HUES48 (cell line): ENCODE results near the gene RHOC.
"Not testable (repeated sequence)": the region's sequence is repeated elsewhere in the genome, so short reads cannot be mapped to it uniquely, and the experiment has no call there.

Experiments
- H3K27ac ChIP-seq: one replicate; pipeline ENCODE4 v1.7.0; 2013; ENCODE audit warnings: low read depth, low read length, inconsistent platforms
- H3K27me3 ChIP-seq: 2 replicates; pipeline ENCODE4 v1.6.1; 2013; ENCODE audit warnings: mild to moderate bottlenecking, low read length; ENCODE audit not compliant: control insufficient read depth, insufficient read depth
- H3K36me3 ChIP-seq: 2 replicates; pipeline ENCODE4 v1.6.1; 2013; ENCODE audit warnings: low read length; ENCODE audit not compliant: control insufficient read depth, insufficient read depth
- H3K4me1 ChIP-seq: 2 replicates; pipeline ENCODE4 v1.6.1; 2013; ENCODE audit warnings: mild to moderate bottlenecking, low read length; ENCODE audit not compliant: control insufficient read depth, insufficient read depth
- H3K4me3 ChIP-seq: 2 replicates; pipeline ENCODE4 v1.5.1; 2013; ENCODE audit warnings: mild to moderate bottlenecking, low read depth, low read length
- H3K9ac ChIP-seq: 2 replicates; pipeline ENCODE4 v1.6.1; 2013; ENCODE audit warnings: mild to moderate bottlenecking, low read depth, low read length, moderate library complexity
- H3K9me3 ChIP-seq: 2 replicates; pipeline ENCODE4 v1.6.1; 2013; ENCODE audit warnings: low read length; ENCODE audit not compliant: control insufficient read depth, insufficient read depth

Gene RHOC

DNA sequence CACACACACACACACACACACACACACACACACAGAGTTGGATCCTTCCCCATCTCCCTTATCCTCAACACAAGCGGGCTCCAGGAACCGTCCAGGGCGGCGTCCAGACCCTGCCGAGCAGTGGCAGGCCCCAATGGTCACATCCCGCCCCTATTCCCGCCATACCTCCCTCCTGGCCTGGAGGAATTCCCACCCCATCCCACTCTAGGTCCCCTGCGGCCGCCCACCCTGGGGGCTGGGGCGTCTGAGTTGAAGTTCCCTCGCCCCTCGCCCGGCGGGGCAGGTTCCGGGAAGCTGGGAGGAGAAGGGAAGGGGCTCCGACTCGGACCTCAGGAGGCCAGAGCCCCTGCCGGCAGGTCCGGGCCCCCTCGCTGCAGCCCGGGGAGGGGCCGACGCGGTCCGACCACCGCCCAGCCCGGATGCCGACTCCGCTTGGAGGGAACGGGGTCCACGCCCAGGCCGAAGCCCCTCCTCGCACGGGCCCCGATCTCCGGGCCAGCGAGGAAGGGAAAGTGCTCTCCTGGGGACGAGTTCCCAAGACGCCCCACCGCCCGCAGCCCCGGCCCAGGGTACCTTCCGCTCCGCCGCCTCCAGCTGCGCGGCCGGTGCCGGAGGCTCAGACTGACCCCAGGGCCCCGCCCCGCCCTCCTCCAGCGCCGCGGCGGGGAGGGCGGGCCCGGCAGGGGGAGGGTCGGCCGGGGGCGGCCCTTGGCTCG lies at the start of gene RHOC:
Gene RHOC (minus strand): TSS at position 623 of the 716 bp plus-strand sequence. CDS start 3,328 bp downstream, outside the sequence.
- Histone ChIP-seq H3K9me3 (no peaks in the 10 kb centered on the region), H3K4me1 (peaks cover 29% of the 10 kb centered on the region), H3K4me3 (peak within 1 kb of the TSS; percentile 74), H3K27me3 (peaks cover 47% of the 10 kb centered on the region), H3K36me3 (peaks cover 19% of the 10 kb centered on the region), H3K9ac (no peak within 1 kb of the TSS), H3K27ac (peak within 1 kb of the TSS; percentile 65)

DNA sequence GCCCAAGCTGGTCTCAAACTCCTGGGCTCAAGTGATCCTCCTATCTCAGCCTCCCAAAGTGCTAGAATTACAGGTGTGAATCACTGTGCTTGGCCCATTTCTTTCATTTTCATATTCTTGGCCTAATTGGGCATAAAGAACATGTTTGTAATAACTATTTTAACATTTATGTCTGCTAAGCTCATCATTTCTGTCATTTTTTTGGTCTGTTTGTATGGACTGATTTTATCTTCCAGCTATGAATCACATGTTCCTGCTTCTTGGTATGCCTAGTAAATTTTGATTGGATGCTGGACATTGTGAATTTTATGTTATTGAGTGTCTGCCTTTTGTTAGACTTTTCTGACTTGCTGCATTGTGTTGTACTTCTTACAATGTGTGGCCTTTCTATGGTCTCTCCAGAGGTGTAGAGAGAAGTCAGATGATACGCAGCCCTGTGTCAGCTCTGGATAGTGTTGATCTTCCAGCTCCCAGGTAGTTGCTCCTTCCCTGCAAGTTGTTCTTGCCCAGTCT lies 47.2 kb upstream of the RHOC start:
- Histone ChIP-seq H3K36me3 (no peaks in the 10 kb centered on the region), H3K27ac (no peak overlapping the region), H3K4me3 (no peak overlapping the region)

DNA sequence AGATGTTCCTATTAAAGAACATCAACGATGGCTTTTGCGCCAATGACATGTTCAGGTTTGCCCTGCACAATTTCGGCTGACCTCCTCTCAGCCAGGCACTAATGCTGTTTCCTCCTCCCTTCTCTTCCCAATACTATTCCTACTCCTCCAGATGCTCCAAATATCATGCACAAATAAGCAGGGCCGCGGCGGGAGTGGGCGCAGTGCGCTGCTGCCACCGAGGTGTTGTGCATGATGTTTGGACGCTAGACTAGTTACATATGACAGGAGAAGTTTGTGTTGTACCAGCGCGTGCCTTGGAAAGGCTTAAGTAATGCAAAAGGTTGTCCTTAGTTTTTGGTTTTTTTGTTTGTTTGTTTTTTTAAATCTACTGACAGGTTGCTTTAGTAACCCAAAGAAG lies 41.5 kb upstream of the RHOC start:
- Histone ChIP-seq H3K27me3 (peaks cover 30% of the 10 kb centered on the region), H3K4me1 (no peaks in the 10 kb centered on the region), H3K9me3 (no peaks in the 10 kb centered on the region), H3K36me3 (no peaks in the 10 kb centered on the region), H3K9ac (no peak overlapping the region), H3K4me3 (no peak overlapping the region), H3K27ac (no peak overlapping the region)

More for the DNA sequence above, 47.2 kb upstream of the RHOC start:
- Histone ChIP-seq H3K27me3 (no peaks in the 10 kb centered on the region), H3K4me1 (peaks cover 5% of the 10 kb centered on the region), H3K9me3 (no peaks in the 10 kb centered on the region), H3K9ac (no peak overlapping the region)

DNA sequence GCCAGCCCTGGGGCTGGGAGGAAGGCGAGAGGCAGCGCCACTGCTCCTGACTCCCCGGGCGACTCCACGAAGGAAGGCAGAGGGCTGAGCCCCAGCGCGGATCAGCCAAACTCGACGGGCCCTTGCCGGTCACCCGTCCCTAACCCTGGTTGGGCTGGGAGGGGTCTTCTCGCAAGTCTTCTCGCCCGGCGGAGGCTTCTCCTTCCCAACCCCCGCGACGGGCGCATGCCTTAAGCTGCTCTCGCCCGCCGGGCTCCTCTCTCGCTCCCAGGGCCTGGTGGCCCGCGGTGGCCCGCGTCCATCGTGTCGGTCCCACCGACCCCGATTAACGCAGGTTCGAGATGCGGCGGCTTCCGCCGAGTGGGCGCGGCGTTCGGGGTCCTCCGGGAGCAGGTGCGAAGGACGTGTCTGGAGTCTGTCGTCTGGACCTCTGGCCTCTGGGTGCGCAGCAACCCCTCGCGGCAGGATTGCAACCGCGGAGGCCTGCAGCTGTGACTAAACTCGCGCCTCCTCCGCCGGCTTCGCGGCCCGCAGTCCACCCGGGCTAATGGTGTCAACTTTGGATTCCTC lies 37.2 kb upstream of the RHOC start:
- no peak overlapping the region for H3K9ac ChIP-seq
- H3K27me3 ChIP-seq, result peaks cover 44% of the 10 kb centered on the region
- H3K9me3 ChIP-seq, result no peaks in the 10 kb centered on the region
- H3K4me1 ChIP-seq, result no peaks in the 10 kb centered on the region
- H3K4me3 ChIP-seq, result peak overlapping the region; percentile 58
- H3K27ac ChIP-seq, result no peak overlapping the region
- H3K36me3 ChIP-seq, result no peaks in the 10 kb centered on the region

DNA sequence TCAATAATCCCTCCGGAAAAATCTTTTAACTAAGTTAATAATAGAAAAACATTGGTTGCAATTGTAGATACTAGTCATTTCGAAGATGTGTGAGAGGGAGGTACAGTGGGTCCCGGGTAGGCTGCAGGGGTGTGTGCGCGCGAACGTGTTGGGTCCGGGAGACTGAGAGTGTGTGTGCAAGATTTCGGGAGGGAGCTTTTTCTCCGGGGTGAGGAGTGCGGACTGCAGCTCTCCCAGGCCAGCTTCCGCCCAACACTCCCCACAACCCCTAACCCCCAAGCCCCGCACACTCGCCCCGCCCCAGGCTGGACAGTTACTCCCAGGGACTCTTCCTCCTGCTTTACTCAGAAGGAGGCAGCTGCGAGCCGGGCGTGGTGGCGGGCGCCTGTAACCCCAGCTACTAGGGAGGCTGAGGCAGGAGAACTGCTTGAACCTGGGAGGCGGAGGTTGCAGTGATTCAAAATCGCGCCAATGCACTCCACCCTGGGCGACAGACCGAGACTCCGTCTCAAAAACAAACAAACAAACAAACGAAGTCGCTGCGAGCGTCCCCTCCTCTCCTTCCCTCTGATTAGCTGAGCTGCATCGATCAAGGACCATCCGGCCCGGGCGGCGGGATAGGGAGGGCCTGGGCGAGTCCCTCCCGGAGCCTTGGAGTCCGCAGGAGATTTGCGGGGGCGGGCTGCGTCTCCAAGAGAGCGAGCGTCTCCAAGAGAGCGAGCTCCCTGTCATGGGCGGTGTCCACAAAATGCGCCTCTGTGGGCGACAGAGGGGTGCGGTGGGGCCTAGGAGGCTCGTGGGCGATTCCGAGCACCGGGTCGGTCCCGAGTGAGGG lies 36.5 kb upstream of the RHOC start:
- Histone ChIP-seq H3K36me3 (no peaks in the 10 kb centered on the region), H3K9me3 (no peaks in the 10 kb centered on the region), H3K4me1 (no peaks in the 10 kb centered on the region), H3K4me3 (peak overlapping the region; percentile 58), H3K27me3 (peaks cover 44% of the 10 kb centered on the region), H3K9ac (no peak overlapping the region), H3K27ac (no peak overlapping the region)

DNA sequence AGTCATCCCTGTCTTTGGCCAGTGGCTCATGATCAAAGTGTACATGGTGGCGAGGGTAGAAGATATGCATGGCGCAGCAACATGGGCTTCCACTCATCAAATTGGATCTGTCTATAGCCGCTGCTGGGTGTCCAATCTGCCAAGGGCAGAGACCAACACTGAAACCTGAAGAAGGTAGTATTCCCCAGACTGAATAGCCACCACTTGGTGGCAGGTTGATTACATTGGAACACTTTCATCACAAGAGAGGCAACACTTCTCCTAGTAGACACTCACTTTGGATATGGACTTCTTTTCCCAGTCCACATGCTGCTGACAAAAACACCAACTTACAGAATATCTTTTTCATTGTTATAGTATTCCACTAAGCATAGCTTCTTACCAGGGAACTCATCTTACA lies 30.6 kb upstream of the RHOC start:
- Histone ChIP-seq H3K27ac (no peak overlapping the region), H3K27me3 (0 out of 2 replicates have a peak, but pooled peaks cover 8% of the 10 kb centered on the region), H3K4me1 (no peaks in the 10 kb centered on the region), H3K4me3 (no peak overlapping the region), H3K36me3 (no peaks in the 10 kb centered on the region), H3K9ac (no peak overlapping the region), H3K9me3 (no peaks in the 10 kb centered on the region)

DNA sequence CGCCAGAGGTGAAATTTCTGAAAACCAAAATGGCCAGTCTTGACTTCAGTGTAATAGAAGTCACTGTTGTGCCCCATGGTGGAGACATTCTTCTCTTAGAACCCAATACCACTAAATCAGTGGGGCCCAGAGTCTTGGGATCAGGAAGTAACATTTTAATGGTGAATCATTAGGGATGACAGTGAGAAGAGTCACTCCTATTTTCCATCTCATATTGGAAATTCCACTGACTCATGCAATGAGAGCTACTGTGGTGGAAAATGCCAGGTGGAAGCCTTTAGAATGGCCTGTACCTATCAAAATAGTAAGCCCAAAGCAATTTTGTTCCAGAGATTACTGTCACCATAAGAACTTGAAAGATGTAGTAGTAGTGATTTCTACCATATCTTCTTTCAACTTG lies 28.8 kb upstream of the RHOC start:
- Histone ChIP-seq H3K9ac (no peak overlapping the region), H3K9me3 (no peaks in the 10 kb centered on the region), H3K4me3 (no peak overlapping the region), H3K27ac (no peak overlapping the region), H3K4me1 (no peaks in the 10 kb centered on the region), H3K27me3 (no peaks in the 10 kb centered on the region), H3K36me3 (no peaks in the 10 kb centered on the region)

DNA sequence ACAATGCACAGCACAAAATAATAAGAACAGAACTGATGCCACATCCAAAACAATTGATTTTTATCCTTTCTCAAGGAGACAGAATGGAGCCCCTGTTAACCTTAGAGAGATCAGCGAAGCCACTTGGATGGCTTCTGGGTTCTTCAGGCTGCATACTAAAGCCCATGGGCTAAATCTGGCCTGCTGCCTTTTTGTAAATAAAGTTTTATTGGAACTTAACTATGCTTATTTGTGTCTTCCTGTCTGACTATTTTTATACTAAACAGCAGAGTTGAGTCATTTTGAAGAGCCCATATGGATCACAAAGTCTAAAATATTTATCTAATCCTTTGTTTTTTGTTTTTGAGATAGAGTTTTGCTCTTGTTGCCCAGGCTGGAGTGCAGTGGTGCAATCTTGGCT lies 24.5 kb upstream of the RHOC start:
- H3K36me3 ChIP-seq, result no peaks in the 10 kb centered on the region
- 0 out of 2 replicates have a peak, but pooled peaks cover 2% of the 10 kb centered on the region for H3K27me3 ChIP-seq
- no peak overlapping the region for H3K9ac ChIP-seq
- H3K27ac ChIP-seq, result no peak overlapping the region
- H3K4me1 ChIP-seq, result no peaks in the 10 kb centered on the region
- no peaks in the 10 kb centered on the region for H3K9me3 ChIP-seq
- H3K4me3 ChIP-seq, result no peak overlapping the region

DNA sequence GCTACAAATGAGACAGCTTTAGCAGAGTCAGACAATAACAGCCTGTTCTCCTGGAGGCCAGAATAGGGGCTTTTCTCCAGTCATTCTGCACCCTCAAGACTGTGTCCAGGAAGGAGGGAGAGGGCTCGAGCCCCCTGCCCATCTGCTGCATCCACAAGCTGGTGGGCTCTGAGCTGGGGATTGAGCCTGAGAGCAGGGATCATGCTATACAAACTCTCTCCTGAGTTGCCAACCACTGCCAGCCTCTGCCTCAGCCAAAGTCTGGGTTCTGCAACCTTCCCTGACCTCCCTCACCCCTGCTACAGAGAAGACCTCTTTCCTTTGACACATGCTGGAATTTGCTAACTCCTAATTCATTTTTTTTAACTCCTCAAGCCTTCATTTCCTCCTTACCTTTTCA lies 23.0 kb upstream of the RHOC start:
- no peaks in the 10 kb centered on the region for H3K4me1 ChIP-seq
- H3K36me3 ChIP-seq, result no peaks in the 10 kb centered on the region
- H3K27ac ChIP-seq, result no peak overlapping the region
- no peak overlapping the region for H3K9ac ChIP-seq
- no peak overlapping the region for H3K4me3 ChIP-seq
- H3K27me3 ChIP-seq, result 0 out of 2 replicates have a peak, but pooled peaks cover 3% of the 10 kb centered on the region
- H3K9me3 ChIP-seq, result no peaks in the 10 kb centered on the region

DNA sequence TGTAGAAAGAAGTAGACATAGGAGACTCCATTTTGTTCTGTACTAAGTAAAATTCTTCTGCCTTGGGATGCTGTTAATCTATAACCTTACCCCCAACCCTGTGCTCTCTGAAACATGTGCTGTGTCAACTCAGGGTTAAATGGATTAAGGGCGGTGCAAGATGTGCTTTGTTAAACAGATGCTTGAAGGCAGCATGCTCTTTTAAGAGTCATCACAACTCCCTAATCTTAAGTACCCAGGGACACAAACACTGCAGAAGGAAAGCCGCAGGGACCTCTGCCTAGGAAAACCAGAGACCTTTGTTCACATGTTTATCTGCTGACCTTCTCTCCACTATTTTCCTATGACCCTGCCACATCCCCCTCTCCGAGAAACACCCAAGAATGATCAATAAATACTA lies 22.1 kb upstream of the RHOC start:
- not testable (repeated sequence) for H3K36me3 ChIP-seq, H3K27ac ChIP-seq, H3K9me3 ChIP-seq, H3K27me3 ChIP-seq, H3K4me3 ChIP-seq, H3K9ac ChIP-seq, H3K4me1 ChIP-seq
